ENCODE measurements around the gene STPG2. TPM values are rescaled to one million over a fixed set of nuclear protein-coding genes. Genes with fewer than 3 reads are reported as not detected.

Gene STPG2
- total and polyA plus RNA-seq, 2 donors (not counting 1 experiment from before 2014, with no cell fraction given), result 0.13 to 0.49 TPM

DNA sequence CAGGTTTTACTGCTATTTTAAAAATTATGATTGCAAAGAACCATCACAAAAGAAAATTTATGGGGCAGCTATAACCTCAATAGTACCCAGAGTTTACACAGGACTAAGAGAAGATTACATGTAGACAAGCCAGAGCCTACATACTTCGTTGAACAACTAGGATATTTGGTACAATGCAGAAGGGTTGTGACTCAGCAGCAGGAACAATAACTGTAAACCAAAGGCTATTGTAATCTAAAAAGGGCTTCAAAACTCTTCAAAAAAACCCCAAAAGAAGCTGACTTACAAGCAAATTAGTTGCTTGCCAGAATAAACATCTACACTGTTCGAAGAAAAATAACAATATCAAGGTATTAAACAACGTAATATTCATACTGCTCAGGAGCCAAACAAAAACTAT lies 618.0 kb downstream of the STPG2 start:
- Histone ChIP-seq H4K20me1 (ENCODE audit: control insufficient read depth, insufficient read depth, low read length, poor library complexity, severe bottlenecking) (no peaks in the 10 kb centered on the region), H3K9me3 (ENCODE audit: control extremely low read depth in 1 of 3, control insufficient read depth in 2 of 3, insufficient read depth in 1 of 3, low read length in 2 of 3) (no peaks in the 10 kb centered on the region), H3K9ac (ENCODE audit: low read length) (no peak overlapping the region), H2AFZ (ENCODE audit: insufficient read depth, low read depth, low read length, poor library complexity, severe bottlenecking) (no peak overlapping the region), H3K79me2 (ENCODE audit: control insufficient read depth, insufficient read depth, low read length) (no peaks in the 10 kb centered on the region), H3K27me3 (replicated peaks in 1 of 4; ENCODE audit: control extremely low read depth in 1 of 4, control insufficient read depth in 3 of 4, insufficient read depth in 4 of 4, low read length in 3 of 4) (no peaks in the 10 kb centered on the region), H3K36me3 (replicated peaks in 1 of 2; ENCODE audit: control extremely low read depth in 1 of 2, control insufficient read depth in 1 of 2, extremely low read depth in 1 of 2, insufficient read depth in 2 of 2, low read length in 1 of 2) (no peaks in the 10 kb centered on the region), H3K27ac (ENCODE audit: low read length in 2 of 2) (no peak overlapping the region), H3K4me2 (replicated peaks; ENCODE audit: low read depth, low read length, poor library complexity, severe bottlenecking) (no peak overlapping the region), H3K4me3 (ENCODE audit: control extremely low read depth in 1 of 5, extremely low read depth in 1 of 5, insufficient read depth in 1 of 5, low read depth in 2 of 5, low read length in 4 of 5) (no peak overlapping the region), H3K4me1 (ENCODE audit: control insufficient read depth in 2 of 2, insufficient read depth in 2 of 2, low read length in 2 of 2) (no peaks in the 10 kb centered on the region)
- intact Hi-C loops (cut with micrococcal nuclease), result no loop called here
- H3K4me3 Mint-ChIP-seq, result no peak overlapping the region
- WGBS (ENCODE audit: insufficient coverage), result 20% methylated on average over 1 of the region's 3 CpGs
- no peak for TF ChIP-seq EZH2 (IDR thresholded peaks at IDR 0.05; ENCODE audit: borderline replicate concordance, insufficient read depth, low read depth, low read length, poor library complexity, severe bottlenecking)
- TF ChIP-seq, protein P1, sequence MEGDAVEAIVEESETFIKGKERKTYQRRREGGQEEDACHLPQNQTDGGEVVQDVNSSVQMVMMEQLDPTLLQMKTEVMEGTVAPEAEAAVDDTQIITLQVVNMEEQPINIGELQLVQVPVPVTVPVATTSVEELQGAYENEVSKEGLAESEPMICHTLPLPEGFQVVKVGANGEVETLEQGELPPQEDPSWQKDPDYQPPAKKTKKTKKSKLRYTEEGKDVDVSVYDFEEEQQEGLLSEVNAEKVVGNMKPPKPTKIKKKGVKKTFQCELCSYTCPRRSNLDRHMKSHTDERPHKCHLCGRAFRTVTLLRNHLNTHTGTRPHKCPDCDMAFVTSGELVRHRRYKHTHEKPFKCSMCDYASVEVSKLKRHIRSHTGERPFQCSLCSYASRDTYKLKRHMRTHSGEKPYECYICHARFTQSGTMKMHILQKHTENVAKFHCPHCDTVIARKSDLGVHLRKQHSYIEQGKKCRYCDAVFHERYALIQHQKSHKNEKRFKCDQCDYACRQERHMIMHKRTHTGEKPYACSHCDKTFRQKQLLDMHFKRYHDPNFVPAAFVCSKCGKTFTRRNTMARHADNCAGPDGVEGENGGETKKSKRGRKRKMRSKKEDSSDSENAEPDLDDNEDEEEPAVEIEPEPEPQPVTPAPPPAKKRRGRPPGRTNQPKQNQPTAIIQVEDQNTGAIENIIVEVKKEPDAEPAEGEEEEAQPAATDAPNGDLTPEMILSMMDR (IDR thresholded peaks at IDR 0.05), result no peak
- H3K27me3 Mint-ChIP-seq, result no peaks in the 10 kb centered on the region
- H3K9me3 Mint-ChIP-seq (ENCODE audit: insufficient read depth), result peaks cover 4% of the 10 kb centered on the region
- DNase-seq (no peak), ATAC-seq (ENCODE audit: low read depth) (no peak)
- POLR2A ChIA-PET, result no interaction called here
- CTCF ChIA-PET, result no interaction called here
- no peak overlapping the region for H3K27ac Mint-ChIP-seq
- no peaks in the 10 kb centered on the region for H3K4me1 Mint-ChIP-seq

GRCh38 chr4:97517939-97518338 lies 625.3 kb downstream of the STPG2 start:
- Mint-ChIP-seq H3K27me3 (no peaks in the 10 kb centered on the region), H3K9me3 (ENCODE audit: insufficient read depth) (no peaks in the 10 kb centered on the region), H3K27ac (no peak overlapping the region), H3K4me3 (no peak overlapping the region), H3K4me1 (no peaks in the 10 kb centered on the region)
- TF ChIP-seq EZH2 (IDR thresholded peaks at IDR 0.05; ENCODE audit: borderline replicate concordance, insufficient read depth, low read depth, low read length, poor library complexity, severe bottlenecking), result no peak
- TF ChIP-seq, protein P1 (IDR thresholded peaks at IDR 0.05), result no peak
- Histone ChIP-seq H3K9ac (ENCODE audit: low read length) (no peak overlapping the region), H4K20me1 (ENCODE audit: control insufficient read depth, insufficient read depth, low read length, poor library complexity, severe bottlenecking) (no peaks in the 10 kb centered on the region), H3K9me3 (ENCODE audit: control extremely low read depth in 1 of 3, control insufficient read depth in 2 of 3, insufficient read depth in 1 of 3, low read length in 2 of 3) (peaks cover 0 to 4% (median 0%) of the 10 kb centered on the region in 3 donors), H3K4me1 (ENCODE audit: control insufficient read depth in 2 of 2, insufficient read depth in 2 of 2, low read length in 2 of 2) (no peaks in the 10 kb centered on the region), H3K4me2 (replicated peaks; ENCODE audit: low read depth, low read length, poor library complexity, severe bottlenecking) (no peak overlapping the region), H2AFZ (ENCODE audit: insufficient read depth, low read depth, low read length, poor library complexity, severe bottlenecking) (no peak overlapping the region), H3K36me3 (replicated peaks in 1 of 2; ENCODE audit: control extremely low read depth in 1 of 2, control insufficient read depth in 1 of 2, extremely low read depth in 1 of 2, insufficient read depth in 2 of 2, low read length in 1 of 2) (no peaks in the 10 kb centered on the region), H3K79me2 (ENCODE audit: control insufficient read depth, insufficient read depth, low read length) (no peaks in the 10 kb centered on the region), H3K4me3 (ENCODE audit: control extremely low read depth in 1 of 5, extremely low read depth in 1 of 5, insufficient read depth in 1 of 5, low read depth in 2 of 5, low read length in 4 of 5) (no peak overlapping the region), H3K27ac (ENCODE audit: low read length in 2 of 2) (no peak overlapping the region), H3K27me3 (replicated peaks in 1 of 4; ENCODE audit: control extremely low read depth in 1 of 4, control insufficient read depth in 3 of 4, insufficient read depth in 4 of 4, low read length in 3 of 4) (no peaks in the 10 kb centered on the region)
- intact Hi-C loops (cut with micrococcal nuclease), result no loop called here
- ChIA-PET POLR2A (no interaction called here), CTCF (no interaction called here)
- DNase-seq, result no peak
- no CpG with 5 or more reads among the region's 1 CpG for WGBS (ENCODE audit: insufficient coverage)
- no peak for ATAC-seq (ENCODE audit: low read depth)

Data from B cell (primary cell).